ENCODE measurements around the gene BIRC3.

- TF ChIP-seq CTCF (IDR thresholded peaks at IDR 0.05) (no peak), POLR2A (IDR thresholded peaks at IDR 0.05) (no peak), POLR2AphosphoS5 (IDR thresholded peaks at IDR 0.05) (no peak), EP300 (IDR thresholded peaks at IDR 0.05) (no peak)
These were observed 28.6 kb upstream of the BIRC3 start for GRCh38 chr11:102288725-102289083.

Measured in stomach (tissue), 4 donors.